Prostate gland (tissue), 2 donors: Measurements from ENCODE around the gene SS18L1.

Experiments used
- CTCF ChIP-seq, 4 experiments: fragments of 200-600 bp in 2 of 4; fragments of 450-650 bp in 2 of 4; sonication (generic) in 2 of 4; IDR thresholded peaks; 1 replicate in 3 of 4; 2 replicates in 1 of 4; pipeline ENCODE4 v1.5.1; 2016 to 2019; ENCODE audit warnings: antibody characterized with exemption in 4 of 4, mild to moderate bottlenecking in 2 of 4, moderate library complexity in 2 of 4
- POLR2A ChIP-seq: fragments of 450-650 bp; IDR thresholded peaks from one replicate; pipeline ENCODE4 v1.6.1; 2016; ENCODE audit warnings: antibody characterized with exemption, mild to moderate bottlenecking

GRCh38 chr20:62203378-62204030 is 59.9 kb downstream of the SS18L1 start:
- TF ChIP-seq CTCF (IDR thresholded peaks at IDR 0.05) (no peak), POLR2A (no peak)
